Measurements from ENCODE around the gene SPNS3. TPM values are rescaled to one million over a fixed set of nuclear protein-coding genes. Genes with fewer than 3 reads are reported as not detected.

SPNS3 gene
- total RNA-seq, 1 donor from 2014 or later: not detected

DNA sequence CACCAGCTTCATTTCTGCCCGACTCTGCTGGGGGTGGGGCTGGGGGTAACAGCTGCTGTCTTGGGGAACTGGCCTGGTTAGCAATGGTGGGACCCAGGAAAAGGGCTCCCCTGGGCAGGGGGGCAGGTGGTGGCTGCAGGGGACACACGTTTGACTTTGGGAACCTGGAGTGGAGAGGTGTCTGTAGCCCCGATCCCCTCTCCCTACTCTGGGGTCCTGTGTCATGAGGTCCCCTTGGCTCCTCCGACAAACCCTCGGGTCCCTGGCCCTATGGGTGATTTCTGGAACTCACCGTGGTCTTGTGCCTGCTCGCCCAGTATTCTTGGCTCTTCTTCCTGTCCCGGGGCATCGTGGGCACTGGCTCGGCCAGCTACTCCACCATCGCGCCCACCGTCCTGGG lies 12.0 kb downstream of the SPNS3 start:
- intact Hi-C loops (cut with DNase I): no loop called here
- Histone ChIP-seq H3K4me1 (no peaks in the 10 kb centered on the region), H3K36me3 (no peaks in the 10 kb centered on the region), H3K27me3 (no peaks in the 10 kb centered on the region), H3K9me3 (no peaks in the 10 kb centered on the region), H3K27ac (no peak overlapping the region), H3K4me3 (no peak overlapping the region)
- no peak for DNase-seq (ENCODE audit: low spot score in 2 of 2)
- TF ChIP-seq, protein P1, sequence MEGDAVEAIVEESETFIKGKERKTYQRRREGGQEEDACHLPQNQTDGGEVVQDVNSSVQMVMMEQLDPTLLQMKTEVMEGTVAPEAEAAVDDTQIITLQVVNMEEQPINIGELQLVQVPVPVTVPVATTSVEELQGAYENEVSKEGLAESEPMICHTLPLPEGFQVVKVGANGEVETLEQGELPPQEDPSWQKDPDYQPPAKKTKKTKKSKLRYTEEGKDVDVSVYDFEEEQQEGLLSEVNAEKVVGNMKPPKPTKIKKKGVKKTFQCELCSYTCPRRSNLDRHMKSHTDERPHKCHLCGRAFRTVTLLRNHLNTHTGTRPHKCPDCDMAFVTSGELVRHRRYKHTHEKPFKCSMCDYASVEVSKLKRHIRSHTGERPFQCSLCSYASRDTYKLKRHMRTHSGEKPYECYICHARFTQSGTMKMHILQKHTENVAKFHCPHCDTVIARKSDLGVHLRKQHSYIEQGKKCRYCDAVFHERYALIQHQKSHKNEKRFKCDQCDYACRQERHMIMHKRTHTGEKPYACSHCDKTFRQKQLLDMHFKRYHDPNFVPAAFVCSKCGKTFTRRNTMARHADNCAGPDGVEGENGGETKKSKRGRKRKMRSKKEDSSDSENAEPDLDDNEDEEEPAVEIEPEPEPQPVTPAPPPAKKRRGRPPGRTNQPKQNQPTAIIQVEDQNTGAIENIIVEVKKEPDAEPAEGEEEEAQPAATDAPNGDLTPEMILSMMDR (IDR thresholded peaks at IDR 0.05): no peak

DNA sequence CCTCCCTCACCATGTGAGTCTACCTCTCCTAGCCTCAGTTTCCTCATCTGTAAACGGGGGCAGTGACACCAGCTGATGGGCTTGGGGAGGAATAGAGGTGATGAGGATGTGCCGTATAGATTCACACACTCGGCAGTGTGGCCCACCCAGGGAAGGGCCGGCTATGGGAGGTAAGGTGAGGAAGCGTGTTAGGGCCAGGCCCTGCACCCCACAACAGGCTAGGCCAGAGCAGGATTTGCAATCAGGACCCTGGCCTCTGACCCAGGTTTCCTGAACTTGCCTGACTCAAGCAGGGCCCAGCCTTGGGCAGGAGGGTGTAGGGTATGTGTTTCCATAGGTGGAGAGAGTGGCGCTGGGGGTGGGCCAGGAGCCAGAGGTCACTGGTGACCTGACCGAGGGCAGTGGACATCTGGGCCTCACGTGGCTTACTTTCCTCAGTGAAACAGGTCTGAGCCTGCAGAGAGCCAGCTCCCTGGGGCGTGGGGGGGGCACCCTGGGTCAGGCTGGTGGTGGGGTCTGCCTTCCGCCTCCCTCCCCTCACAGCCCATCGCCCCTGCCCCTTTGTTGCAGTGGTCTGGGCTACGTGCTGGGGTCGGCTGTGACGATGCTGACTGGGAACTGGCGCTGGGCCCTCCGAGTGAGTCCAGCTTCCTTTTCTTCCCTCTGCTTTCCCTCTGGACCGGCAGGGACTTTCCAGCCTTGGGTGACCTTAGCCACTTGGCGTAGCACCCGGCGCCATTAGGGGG lies 12.8 kb downstream of the SPNS3 start:
- Histone ChIP-seq H3K9me3 (no peaks in the 10 kb centered on the region), H3K27me3 (no peaks in the 10 kb centered on the region), H3K27ac (no peak overlapping the region), H3K36me3 (no peaks in the 10 kb centered on the region), H3K4me1 (no peaks in the 10 kb centered on the region), H3K4me3 (no peak overlapping the region)
- no peak for DNase-seq (ENCODE audit: low spot score in 2 of 2)
- TF ChIP-seq, protein P1 (IDR thresholded peaks at IDR 0.05): no peak
- intact Hi-C loops (cut with DNase I): no loop called here

- H3K36me3 ChIP-seq: no peaks in the 10 kb centered on the region
- H3K4me1 ChIP-seq: no peaks in the 10 kb centered on the region
- H3K27ac ChIP-seq: no peak overlapping the region
- DNase-seq (ENCODE audit: low spot score in 2 of 2): no peak
- H3K27me3 ChIP-seq: no peaks in the 10 kb centered on the region
- TF ChIP-seq, protein P1 (IDR thresholded peaks at IDR 0.05): no peak
- intact Hi-C loops (cut with DNase I): no loop called here
- H3K4me3 ChIP-seq: no peak overlapping the region
- H3K9me3 ChIP-seq: no peaks in the 10 kb centered on the region
Measured at GRCh38 chr17:4448197-4448980, 14.6 kb downstream of the SPNS3 start.

- H3K36me3 ChIP-seq: no peaks in the 10 kb centered on the region
- H3K4me1 ChIP-seq: no peaks in the 10 kb centered on the region
- no peaks in the 10 kb centered on the region for H3K9me3 ChIP-seq
- intact Hi-C loops (cut with DNase I): no loop called here
- H3K27me3 ChIP-seq: no peaks in the 10 kb centered on the region
- no peak overlapping the region for H3K27ac ChIP-seq
- TF ChIP-seq, protein P1 (IDR thresholded peaks at IDR 0.05): no peak
- no peak for DNase-seq (ENCODE audit: low spot score in 2 of 2)
- no peak overlapping the region for H3K4me3 ChIP-seq
Measured at GRCh38 chr17:4449736-4450135, 16.0 kb downstream of the SPNS3 start.

- no peaks in the 10 kb centered on the region for H3K4me1 ChIP-seq
- H3K27me3 ChIP-seq: no peaks in the 10 kb centered on the region
- H3K4me3 ChIP-seq: no peak overlapping the region
- no peak for DNase-seq (ENCODE audit: low spot score in 2 of 2)
- no peaks in the 10 kb centered on the region for H3K9me3 ChIP-seq
- TF ChIP-seq, protein P1 (IDR thresholded peaks at IDR 0.05): no peak
- no peak overlapping the region for H3K27ac ChIP-seq
- intact Hi-C loops (cut with DNase I): no loop called here
- H3K36me3 ChIP-seq: no peaks in the 10 kb centered on the region
Measured at GRCh38 chr17:4450710-4451316, 17.1 kb downstream of the SPNS3 start.

Measured in ascending aorta (tissue), 2 donors.